ENCODE data around the gene POLE.

DNA sequence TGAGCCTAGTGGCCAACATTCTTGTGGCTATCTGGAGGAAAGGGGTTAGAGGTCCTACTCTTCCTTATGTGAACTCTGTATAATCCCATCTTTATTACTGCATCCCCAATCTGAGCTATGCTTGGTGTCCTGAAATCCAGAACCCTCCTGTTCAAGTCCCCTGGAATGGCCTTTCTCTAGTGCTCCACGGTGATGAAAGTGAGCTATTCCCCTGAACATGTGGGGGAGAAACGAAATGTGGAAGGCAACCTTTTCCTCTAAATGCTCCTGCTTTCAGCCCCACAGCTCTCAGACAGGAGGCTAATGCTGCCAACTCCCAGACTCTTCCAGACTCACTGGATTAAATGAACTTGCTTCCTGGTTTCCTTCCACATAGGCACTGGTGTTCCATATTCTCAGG lies 21.0 kb upstream of the POLE start:
- TF ChIP-seq, protein P1, sequence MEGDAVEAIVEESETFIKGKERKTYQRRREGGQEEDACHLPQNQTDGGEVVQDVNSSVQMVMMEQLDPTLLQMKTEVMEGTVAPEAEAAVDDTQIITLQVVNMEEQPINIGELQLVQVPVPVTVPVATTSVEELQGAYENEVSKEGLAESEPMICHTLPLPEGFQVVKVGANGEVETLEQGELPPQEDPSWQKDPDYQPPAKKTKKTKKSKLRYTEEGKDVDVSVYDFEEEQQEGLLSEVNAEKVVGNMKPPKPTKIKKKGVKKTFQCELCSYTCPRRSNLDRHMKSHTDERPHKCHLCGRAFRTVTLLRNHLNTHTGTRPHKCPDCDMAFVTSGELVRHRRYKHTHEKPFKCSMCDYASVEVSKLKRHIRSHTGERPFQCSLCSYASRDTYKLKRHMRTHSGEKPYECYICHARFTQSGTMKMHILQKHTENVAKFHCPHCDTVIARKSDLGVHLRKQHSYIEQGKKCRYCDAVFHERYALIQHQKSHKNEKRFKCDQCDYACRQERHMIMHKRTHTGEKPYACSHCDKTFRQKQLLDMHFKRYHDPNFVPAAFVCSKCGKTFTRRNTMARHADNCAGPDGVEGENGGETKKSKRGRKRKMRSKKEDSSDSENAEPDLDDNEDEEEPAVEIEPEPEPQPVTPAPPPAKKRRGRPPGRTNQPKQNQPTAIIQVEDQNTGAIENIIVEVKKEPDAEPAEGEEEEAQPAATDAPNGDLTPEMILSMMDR (IDR thresholded peaks at IDR 0.05) = no peak
- no peak for TF ChIP-seq POLR2A (IDR thresholded peaks at IDR 0.05)

All from breast epithelium (tissue), 3 donors.